NCI-H2196 treated with DMSO at 0.1 percent for 48 hours (cell line): ENCODE results near the gene PLSCR3.

Source experiments
- DNase-seq: peaks from one replicate; lab custom pipeline; 2025; ENCODE audit not compliant: unreplicated experiment; lab: John Stamatoyannopoulos, UW

Gene PLSCR3

GRCh38 chr17:7394452-7395191, at the start of gene PLSCR3:
Gene PLSCR3, minus strand, starts transcription at chr17:7394525. Its CDS starts 415 bp downstream, at chr17:7394110.
- peak; percentile 10 for DNase-seq

- DNase-seq = no peak
These were observed 49.5 kb upstream of the PLSCR3 start for GRCh38 chr17:7443499-7444485.

GRCh38 chr17:7442142-7442541, 47.8 kb upstream of the PLSCR3 start:
- DNase-seq = no peak

GRCh38 chr17:7441266-7441665, 46.9 kb upstream of the PLSCR3 start:
- DNase-seq = no peak

- no peak for DNase-seq
These were observed 46.5 kb upstream of the PLSCR3 start for GRCh38 chr17:7440834-7441195.

GRCh38 chr17:7440113-7440833, 45.9 kb upstream of the PLSCR3 start:
- no peak for DNase-seq

- no peak for DNase-seq
These were observed 45.3 kb upstream of the PLSCR3 start, which contains the start of gene FGF11 for GRCh38 chr17:7439462-7440112. Gene FGF11, plus strand, starts transcription at chr17:7439512. Its CDS starts 109 bp downstream, at chr17:7439621.

- DNase-seq = no peak
These were observed 44.5 kb upstream of the PLSCR3 start for GRCh38 chr17:7438656-7439460.

GRCh38 chr17:7437950-7438614, 43.8 kb upstream of the PLSCR3 start:
- DNase-seq = no peak

- no peak for DNase-seq
These were observed 43.1 kb upstream of the PLSCR3 start for GRCh38 chr17:7437369-7437863.

- peak; percentile 69 for DNase-seq
These were observed 42.4 kb upstream of the PLSCR3 start for GRCh38 chr17:7436556-7437368.

- DNase-seq = no peak
These were observed 41.6 kb upstream of the PLSCR3 start for GRCh38 chr17:7435676-7436555.

GRCh38 chr17:7432296-7432695, 38.0 kb upstream of the PLSCR3 start:
- DNase-seq = no peak

- DNase-seq = no peak
These were observed 36.9 kb upstream of the PLSCR3 start for GRCh38 chr17:7431231-7431630.

GRCh38 chr17:7429722-7430121, 35.4 kb upstream of the PLSCR3 start:
- no peak for DNase-seq

- DNase-seq = no peak
These were observed 34.2 kb upstream of the PLSCR3 start, which contains the start of gene SPEM3 for GRCh38 chr17:7428557-7428956. Gene SPEM3, plus strand, starts transcription at chr17:7428857. Its CDS starts 46 bp downstream, at chr17:7428903.

GRCh38 chr17:7427549-7427948, 33.2 kb upstream of the PLSCR3 start:
- no peak for DNase-seq
